ENCODE measurements around the gene ADSL.

DNA sequence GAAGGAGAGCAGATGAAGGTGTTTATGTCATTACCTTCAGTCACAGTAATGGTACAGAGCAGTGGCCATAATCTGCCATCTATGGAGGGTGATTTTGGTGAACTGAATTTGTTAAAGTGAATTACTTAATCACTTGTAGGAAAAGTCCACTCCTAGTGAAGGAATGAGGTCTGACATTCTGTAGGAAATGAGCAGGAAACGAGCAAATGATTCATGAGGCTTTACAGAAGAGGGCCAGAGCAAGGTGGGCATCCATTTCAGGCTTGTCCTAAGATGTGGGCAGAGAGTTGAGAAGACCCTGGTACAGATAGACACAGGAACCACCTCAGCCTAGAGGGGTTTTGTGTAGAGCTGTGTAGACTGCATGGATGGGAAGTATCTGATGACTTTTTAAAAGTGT is 18.1 kb downstream of the ADSL start:
- TF ChIP-seq, protein P1, sequence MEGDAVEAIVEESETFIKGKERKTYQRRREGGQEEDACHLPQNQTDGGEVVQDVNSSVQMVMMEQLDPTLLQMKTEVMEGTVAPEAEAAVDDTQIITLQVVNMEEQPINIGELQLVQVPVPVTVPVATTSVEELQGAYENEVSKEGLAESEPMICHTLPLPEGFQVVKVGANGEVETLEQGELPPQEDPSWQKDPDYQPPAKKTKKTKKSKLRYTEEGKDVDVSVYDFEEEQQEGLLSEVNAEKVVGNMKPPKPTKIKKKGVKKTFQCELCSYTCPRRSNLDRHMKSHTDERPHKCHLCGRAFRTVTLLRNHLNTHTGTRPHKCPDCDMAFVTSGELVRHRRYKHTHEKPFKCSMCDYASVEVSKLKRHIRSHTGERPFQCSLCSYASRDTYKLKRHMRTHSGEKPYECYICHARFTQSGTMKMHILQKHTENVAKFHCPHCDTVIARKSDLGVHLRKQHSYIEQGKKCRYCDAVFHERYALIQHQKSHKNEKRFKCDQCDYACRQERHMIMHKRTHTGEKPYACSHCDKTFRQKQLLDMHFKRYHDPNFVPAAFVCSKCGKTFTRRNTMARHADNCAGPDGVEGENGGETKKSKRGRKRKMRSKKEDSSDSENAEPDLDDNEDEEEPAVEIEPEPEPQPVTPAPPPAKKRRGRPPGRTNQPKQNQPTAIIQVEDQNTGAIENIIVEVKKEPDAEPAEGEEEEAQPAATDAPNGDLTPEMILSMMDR (IDR thresholded peaks at IDR 0.05; ENCODE audit: control extremely low read depth in 1 of 3, insufficient read depth in 1 of 3, low read depth in 1 of 3, low read length in 3 of 3) = no peak
- no peak for TF ChIP-seq CBX5 (IDR thresholded peaks at IDR 0.05; ENCODE audit: low read depth, low read length)
- TF ChIP-seq CREB1 (IDR thresholded peaks at IDR 0.05) = no peak

All from H1 (cell line).